Neutrophil (primary cell): Measurements from ENCODE around the gene CHST10.

Experiments used
- H3K27ac ChIP-seq: fragments of 200-600 bp; sonication (generic); 2 replicates; pipeline ENCODE4 v1.5.1; 2016; ENCODE audit warnings: mild to moderate bottlenecking, moderate library complexity
- H3K27me3 ChIP-seq: fragments of 200-600 bp; sonication (generic); 2 replicates; pipeline ENCODE4 v1.6.0; 2016; ENCODE audit warnings: mild to moderate bottlenecking
- H3K36me3 ChIP-seq: fragments of 200-600 bp; sonication (generic); 2 replicates; pipeline ENCODE4 v1.5.1; 2017
- H3K4me1 ChIP-seq, 2 experiments: fragments of 200-600 bp in 1 of 2; sonication (generic) in 1 of 2; 1 replicate in 1 of 2; 2 replicates in 1 of 2; pipeline versions ENCODE4 v1.5.1 to v1.6.1; 2013 to 2016; ENCODE audit warnings: low read depth in 1 of 2, low read length in 1 of 2, mild to moderate bottlenecking in 1 of 2, moderate library complexity in 1 of 2; ENCODE audit not compliant: control insufficient read depth in 1 of 2, insufficient read depth in 1 of 2
- H3K4me3 ChIP-seq, 2 experiments: fragments of 200-600 bp in 1 of 2; sonication (generic) in 1 of 2; 1 replicate in 1 of 2; 2 replicates in 1 of 2; pipeline ENCODE4 v1.5.1; 2013 to 2016; ENCODE audit warnings: low read depth in 1 of 2, low read length in 1 of 2, mild to moderate bottlenecking in 1 of 2, moderate library complexity in 1 of 2
- H3K9me3 ChIP-seq: fragments of 200-600 bp; sonication (generic); 2 replicates; pipeline ENCODE4 v1.5.1; 2016
- TF ChIP-seq, protein P1 (sequence below): fragments of 200-600 bp; sonication (generic); IDR thresholded peaks from 2 replicates; pipeline ENCODE4 v1.5.1; 2016; ENCODE audit warnings: antibody characterized with exemption

CHST10 gene

DNA sequence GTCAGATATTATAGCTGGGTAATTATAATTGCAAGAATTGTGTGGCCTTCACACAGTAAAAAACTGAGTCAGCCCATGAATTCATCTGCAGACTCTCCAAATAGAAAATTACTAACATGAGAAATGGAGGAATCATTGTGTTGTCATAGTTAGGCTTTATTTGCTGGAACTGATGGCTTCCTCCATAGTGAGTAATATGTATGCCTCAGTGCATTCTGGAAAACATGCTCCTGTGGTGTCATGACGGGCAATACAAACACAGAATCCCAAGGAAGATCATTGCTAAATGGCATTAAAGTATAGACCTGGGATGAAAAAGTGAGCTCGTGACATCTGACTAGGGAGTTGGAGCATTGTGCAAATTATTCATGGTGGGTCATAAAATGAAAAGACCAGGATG is 29.2 kb upstream of the CHST10 start:
- Histone ChIP-seq H3K27ac (no peak overlapping the region), H3K27me3 (no peaks in the 10 kb centered on the region), H3K4me1 (no peaks in the 10 kb centered on the region), H3K4me3 (no peak overlapping the region), H3K36me3 (no peaks in the 10 kb centered on the region), H3K9me3 (no peaks in the 10 kb centered on the region)
- TF ChIP-seq, protein P1, sequence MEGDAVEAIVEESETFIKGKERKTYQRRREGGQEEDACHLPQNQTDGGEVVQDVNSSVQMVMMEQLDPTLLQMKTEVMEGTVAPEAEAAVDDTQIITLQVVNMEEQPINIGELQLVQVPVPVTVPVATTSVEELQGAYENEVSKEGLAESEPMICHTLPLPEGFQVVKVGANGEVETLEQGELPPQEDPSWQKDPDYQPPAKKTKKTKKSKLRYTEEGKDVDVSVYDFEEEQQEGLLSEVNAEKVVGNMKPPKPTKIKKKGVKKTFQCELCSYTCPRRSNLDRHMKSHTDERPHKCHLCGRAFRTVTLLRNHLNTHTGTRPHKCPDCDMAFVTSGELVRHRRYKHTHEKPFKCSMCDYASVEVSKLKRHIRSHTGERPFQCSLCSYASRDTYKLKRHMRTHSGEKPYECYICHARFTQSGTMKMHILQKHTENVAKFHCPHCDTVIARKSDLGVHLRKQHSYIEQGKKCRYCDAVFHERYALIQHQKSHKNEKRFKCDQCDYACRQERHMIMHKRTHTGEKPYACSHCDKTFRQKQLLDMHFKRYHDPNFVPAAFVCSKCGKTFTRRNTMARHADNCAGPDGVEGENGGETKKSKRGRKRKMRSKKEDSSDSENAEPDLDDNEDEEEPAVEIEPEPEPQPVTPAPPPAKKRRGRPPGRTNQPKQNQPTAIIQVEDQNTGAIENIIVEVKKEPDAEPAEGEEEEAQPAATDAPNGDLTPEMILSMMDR = no peak

DNA sequence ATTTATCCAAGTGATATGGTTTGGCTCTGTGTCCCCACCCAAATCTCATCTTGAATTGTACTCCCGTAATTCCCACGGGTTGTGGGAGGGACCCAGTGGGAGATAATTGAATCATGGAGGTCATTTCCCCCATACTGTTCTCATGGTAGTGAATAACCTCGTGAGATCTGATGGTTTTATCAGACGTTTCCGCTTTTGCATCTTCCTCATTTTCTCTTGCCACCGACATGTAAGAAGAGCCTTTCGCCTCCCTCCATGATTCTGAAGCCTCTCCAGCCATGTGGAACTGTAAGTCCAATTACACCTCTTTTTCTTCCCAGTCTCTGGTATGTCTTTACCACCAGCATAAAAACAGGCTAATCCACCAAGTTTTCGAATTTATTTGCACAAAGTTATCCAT is 20.3 kb upstream of the CHST10 start:
- H3K4me1 ChIP-seq = no peaks in the 10 kb centered on the region
- no peaks in the 10 kb centered on the region for H3K9me3 ChIP-seq
- peaks cover 7% of the 10 kb centered on the region for H3K27me3 ChIP-seq
- no peak overlapping the region for H3K4me3 ChIP-seq
- H3K27ac ChIP-seq = no peak overlapping the region
- TF ChIP-seq, protein P1 = no peak
- no peaks in the 10 kb centered on the region for H3K36me3 ChIP-seq

DNA sequence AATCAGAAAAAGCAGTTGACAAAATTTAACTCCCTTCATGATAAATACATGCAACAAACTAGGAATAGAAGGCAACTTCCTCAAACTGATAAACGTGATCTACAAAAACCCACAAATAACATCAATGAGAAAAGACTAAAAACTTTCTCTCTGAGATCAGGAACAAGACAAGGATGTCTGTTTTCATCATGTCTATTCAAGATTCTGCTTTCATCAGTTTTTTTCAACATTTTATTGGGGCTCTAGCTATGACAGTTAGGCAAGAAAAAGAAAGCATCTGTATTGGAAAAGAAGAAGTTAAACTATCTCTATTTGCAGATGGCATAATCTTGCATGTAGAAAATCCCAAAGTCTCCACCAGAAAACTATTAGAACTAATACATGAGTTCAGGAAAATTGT is 12.3 kb upstream of the CHST10 start:
- H3K27ac ChIP-seq = no peak overlapping the region

DNA sequence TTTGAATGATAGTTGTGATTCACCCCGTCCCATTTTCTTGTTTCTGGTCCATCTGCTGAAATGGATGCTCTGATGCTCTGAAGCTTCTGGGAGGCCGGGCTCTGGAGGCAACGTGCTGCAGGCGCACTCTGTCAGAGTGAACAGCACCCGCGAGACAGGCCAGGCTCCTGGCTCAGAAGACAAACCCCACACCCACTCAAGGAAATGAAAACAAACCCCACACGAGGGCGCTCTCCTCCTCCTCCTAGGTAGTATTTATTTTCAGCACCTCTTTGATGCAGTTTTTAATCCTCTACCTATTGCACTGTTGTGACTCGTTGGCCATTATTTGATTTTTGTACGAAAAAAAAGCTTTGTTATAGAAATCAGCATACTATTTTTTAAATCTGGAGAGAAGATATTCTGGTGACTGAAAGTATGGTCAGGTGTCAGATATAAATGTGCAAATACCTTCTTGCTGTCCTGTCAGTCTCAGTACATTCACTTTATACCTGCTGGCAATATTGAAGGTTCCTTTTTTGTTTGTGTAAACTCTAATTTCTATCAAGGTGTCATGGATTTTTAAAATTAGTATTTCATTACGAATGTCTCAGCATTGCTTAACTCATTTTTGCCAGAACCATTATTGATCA is 10.3 kb upstream of the CHST10 start:
- Histone ChIP-seq H3K4me3 (no peak overlapping the region), H3K27ac (no peak overlapping the region), H3K9me3 (no peaks in the 10 kb centered on the region), H3K27me3 (peaks cover 30% of the 10 kb centered on the region), H3K4me1 (peaks cover 0 to 7% of the 10 kb centered on the region in 2 experiments), H3K36me3 (no peaks in the 10 kb centered on the region)
- TF ChIP-seq, protein P1 = no peak

More for the DNA sequence above, 12.3 kb upstream of the CHST10 start:
- no peaks in the 10 kb centered on the region for H3K9me3 ChIP-seq
- H3K4me3 ChIP-seq = no peak overlapping the region
- no peaks in the 10 kb centered on the region for H3K36me3 ChIP-seq
- H3K4me1 ChIP-seq = peaks cover 0 to 7% of the 10 kb centered on the region in 2 experiments
- H3K27me3 ChIP-seq = peaks cover 16% of the 10 kb centered on the region
- TF ChIP-seq, protein P1 = no peak

DNA sequence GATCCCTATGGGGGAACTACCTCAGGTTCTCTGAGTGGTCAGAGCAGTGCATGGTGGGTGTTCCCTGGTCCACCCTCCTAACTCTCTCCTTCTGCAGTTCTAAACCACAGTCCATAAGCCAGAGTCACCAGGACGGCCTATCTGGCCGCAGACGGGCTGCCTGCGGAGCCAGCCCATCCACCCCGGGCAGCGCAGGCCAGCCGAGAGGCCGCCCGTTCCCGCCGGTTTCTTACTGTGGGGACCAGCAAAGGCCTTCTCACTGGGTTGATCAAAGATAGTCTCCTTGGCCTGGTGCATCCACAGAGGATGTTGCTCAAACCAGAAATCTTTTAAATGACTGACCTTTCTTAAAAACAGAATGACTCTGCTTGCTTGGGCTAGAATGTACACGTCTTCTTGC is 9.6 kb upstream of the CHST10 start:
- no peak overlapping the region for H3K4me3 ChIP-seq
- TF ChIP-seq, protein P1 = no peak

More for the DNA sequence above, 9.6 kb upstream of the CHST10 start:
- H3K27me3 ChIP-seq = peaks cover 36% of the 10 kb centered on the region
- no peak overlapping the region for H3K27ac ChIP-seq
- H3K4me1 ChIP-seq = peaks cover 0 to 7% of the 10 kb centered on the region in 2 experiments
- H3K36me3 ChIP-seq = no peaks in the 10 kb centered on the region
- no peaks in the 10 kb centered on the region for H3K9me3 ChIP-seq
